Gastroesophageal sphincter (tissue), 4 donors: ENCODE results near the gene ZNF343. TPM values are rescaled to one million over a fixed set of nuclear protein-coding genes. Genes with fewer than 3 reads are reported as not detected.

ENCODE experiments used
- ATAC-seq: fragments of 150-250 bp; one replicate; pipeline ENCODE4 v1.9.1; 2016; ENCODE audit warnings: mild to moderate bottlenecking, moderate library complexity
- H3K27ac ChIP-seq, 4 donors: fragments of 200-600 bp; sonication (generic) in 3 of 4; 1 replicate in 3 of 4; 2 replicates in 1 of 4; pipeline ENCODE4 v1.5.1; 2016 to 2019
- H3K27me3 ChIP-seq: fragments of 200-600 bp; sonication (generic); one replicate; pipeline ENCODE4 v1.5.1; 2019
- H3K36me3 ChIP-seq, 2 donors: fragments of 200-600 bp; sonication (generic); one replicate each; pipeline ENCODE4 v1.5.1; 2019; ENCODE audit warnings: control low read depth in 1 of 2
- H3K4me1 ChIP-seq, 3 donors: fragments of 200-600 bp; sonication (generic); 1 replicate in 2 of 3; 2 replicates in 1 of 3; pipeline ENCODE4 v1.5.1; 2016 to 2019; ENCODE audit warnings: control low read depth in 2 of 3
- H3K4me3 ChIP-seq, 2 donors: fragments of 200-600 bp; sonication (generic); one replicate each; pipeline ENCODE4 v1.5.1; 2019; ENCODE audit warnings: mild to moderate bottlenecking in 1 of 2, moderate library complexity in 1 of 2
- H3K9me3 ChIP-seq, 3 donors: fragments of 200-600 bp; sonication (generic); one replicate each; pipeline ENCODE4 v1.5.1; 2017 to 2019; ENCODE audit warnings: control low read depth in 2 of 3
- EP300 ChIP-seq: sonication (generic); formaldehyde crosslinking; IDR thresholded peaks from one replicate; pipeline ENCODE4 v1.6.1; 2017; ENCODE audit warnings: antibody characterized with exemption, mild to moderate bottlenecking
- POLR2A ChIP-seq, 2 donors: fragments of 450-650 bp; IDR thresholded peaks; one replicate each; pipeline ENCODE4 v1.6.1; 2017; ENCODE audit warnings: antibody characterized with exemption in 2 of 2, mild to moderate bottlenecking in 2 of 2, moderate library complexity in 1 of 2
- POLR2AphosphoS5 ChIP-seq: sonication (generic); formaldehyde crosslinking; IDR thresholded peaks from one replicate; pipeline ENCODE4 v1.6.1; 2017; ENCODE audit warnings: antibody characterized with exemption
- WGBS, 2 donors: methylation state at CpG; one replicate each; pipeline ENCODE4 v1.1.5; 2018; ENCODE audit warnings: low coverage in 1 of 2; 5-methylcytosine and 5-hydroxymethylcytosine counted together
- total RNA-seq, 4 donors: library from RNA; depleted of rRNA; stranded (reverse); fragments of >200 nt; gene quantifications; one replicate each; pipeline ENCODE4 v1.1.0, GENCODE V29; 2016
- TF ChIP-seq, protein P1 (sequence below), 4 experiments: fragments of 200-600 bp in 2 of 4; fragments of 450-650 bp in 2 of 4; sonication (generic) in 1 of 4; IDR thresholded peaks; one replicate each; pipeline ENCODE4 v1.5.1; 2017 to 2019; ENCODE audit warnings: antibody characterized with exemption in 4 of 4, mild to moderate bottlenecking in 2 of 4, moderate library complexity in 2 of 4

The ZNF343 gene
- total RNA-seq, result 10 to 100 TPM; 10.3 to 16.8 (median 12.5) TPM

DNA sequence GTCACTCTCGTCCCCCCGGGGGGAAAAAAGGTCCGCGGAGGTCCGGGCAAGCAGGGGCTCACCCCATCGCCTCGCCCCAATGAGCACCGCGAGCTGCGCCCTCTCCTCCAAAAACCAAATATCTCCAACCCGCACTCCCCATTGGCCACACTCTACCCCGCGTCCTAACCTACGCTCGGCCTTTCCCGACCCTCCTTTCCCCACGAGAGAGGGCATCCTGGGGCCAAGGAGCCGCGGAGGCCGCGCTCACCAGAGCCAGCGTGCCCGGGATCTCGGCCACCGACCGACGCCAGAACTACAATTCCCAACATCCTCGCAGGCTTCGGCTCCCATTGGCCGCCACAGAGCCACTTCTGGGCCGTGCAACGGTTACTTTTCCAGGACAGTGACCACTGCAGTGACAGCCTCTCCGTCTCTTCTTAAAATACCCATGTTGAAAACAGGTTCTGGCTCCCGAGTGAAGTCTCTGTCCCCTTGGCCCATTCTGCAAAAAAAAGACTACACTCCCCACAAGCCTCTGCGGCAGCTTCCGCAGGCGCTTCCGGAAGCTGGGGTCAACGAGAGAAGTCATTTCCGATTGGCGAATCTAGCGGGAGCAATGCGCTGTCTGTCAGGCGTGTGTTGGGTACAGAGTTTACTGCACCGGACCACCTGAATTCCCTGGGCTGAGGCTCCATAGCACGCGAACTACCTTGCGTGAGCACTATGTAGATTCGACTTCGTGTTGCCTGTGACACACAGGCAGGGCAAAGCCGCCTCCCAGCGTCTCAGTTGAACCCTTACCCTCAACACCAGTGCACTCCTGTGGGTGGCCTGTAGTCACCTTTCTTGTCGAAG is at the start of gene ZNF343:
Gene ZNF343, minus strand, starts transcription at position 285 of the 837 bp plus-strand sequence. CDS start 15,020 bp downstream, outside the sequence.
- Histone ChIP-seq H3K27ac (peak within 1 kb of the TSS; percentile 31 to 89 (median 88)), H3K27me3 (no peaks in the 10 kb centered on the region), H3K9me3 (no peaks in the 10 kb centered on the region), H3K4me3 (peak within 1 kb of the TSS; percentile 65 to 70), H3K36me3 (no peaks in the 10 kb centered on the region), H3K4me1 (peaks cover 0 to 23% (median 10%) of the 10 kb centered on the region in 3 donors)
- WGBS, 2 donors, result 0 to 2% methylated on average over 10 to 23 of the region's 53 CpGs
- TF ChIP-seq POLR2A (IDR thresholded peaks at IDR 0.05) (peak; percentile 45 to 57), POLR2AphosphoS5 (peak; percentile 87), EP300 (no peak)
- TF ChIP-seq, protein P1, sequence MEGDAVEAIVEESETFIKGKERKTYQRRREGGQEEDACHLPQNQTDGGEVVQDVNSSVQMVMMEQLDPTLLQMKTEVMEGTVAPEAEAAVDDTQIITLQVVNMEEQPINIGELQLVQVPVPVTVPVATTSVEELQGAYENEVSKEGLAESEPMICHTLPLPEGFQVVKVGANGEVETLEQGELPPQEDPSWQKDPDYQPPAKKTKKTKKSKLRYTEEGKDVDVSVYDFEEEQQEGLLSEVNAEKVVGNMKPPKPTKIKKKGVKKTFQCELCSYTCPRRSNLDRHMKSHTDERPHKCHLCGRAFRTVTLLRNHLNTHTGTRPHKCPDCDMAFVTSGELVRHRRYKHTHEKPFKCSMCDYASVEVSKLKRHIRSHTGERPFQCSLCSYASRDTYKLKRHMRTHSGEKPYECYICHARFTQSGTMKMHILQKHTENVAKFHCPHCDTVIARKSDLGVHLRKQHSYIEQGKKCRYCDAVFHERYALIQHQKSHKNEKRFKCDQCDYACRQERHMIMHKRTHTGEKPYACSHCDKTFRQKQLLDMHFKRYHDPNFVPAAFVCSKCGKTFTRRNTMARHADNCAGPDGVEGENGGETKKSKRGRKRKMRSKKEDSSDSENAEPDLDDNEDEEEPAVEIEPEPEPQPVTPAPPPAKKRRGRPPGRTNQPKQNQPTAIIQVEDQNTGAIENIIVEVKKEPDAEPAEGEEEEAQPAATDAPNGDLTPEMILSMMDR (IDR thresholded peaks at IDR 0.05), result peak in 1 of 4 experiments; percentile 6
- peak; percentile 96 for ATAC-seq

DNA sequence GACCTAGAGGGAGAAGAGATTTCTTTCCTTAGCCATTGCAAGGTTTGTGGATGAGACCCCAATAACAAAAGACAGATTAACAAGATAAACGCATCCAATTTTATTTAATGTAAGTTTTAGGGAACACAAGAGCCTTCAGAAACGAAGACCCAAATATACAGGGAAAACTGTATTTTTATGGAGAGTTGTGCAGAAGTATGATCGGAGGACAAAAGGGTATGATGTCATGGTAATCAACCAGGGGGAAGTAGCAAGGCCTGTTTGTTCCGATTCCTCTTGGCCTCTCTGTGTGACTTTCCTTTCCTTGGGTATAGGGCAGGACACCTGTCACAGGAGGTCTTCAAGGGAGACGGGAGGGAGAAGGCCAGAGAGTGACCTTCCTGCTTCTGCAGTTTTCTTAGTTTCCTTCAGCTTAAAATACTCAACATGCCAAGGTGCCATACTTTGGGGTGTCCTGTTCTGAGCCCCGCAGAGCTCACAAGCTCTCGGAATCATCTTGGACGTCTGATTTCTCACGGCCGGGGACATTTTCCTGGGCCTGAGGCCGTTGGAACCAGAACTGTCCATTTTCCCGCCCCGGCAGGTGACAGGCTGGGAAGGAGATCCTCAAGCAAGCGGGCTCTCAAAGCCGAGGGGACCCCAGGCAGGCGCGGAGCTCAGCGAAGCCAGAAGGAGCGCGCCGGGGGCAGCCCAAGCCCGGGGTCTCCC is 49.3 kb upstream of the ZNF343 start:
- TF ChIP-seq, protein P1 (IDR thresholded peaks at IDR 0.05), result no peak
- TF ChIP-seq POLR2A (IDR thresholded peaks at IDR 0.05) (no peak), POLR2AphosphoS5 (no peak), EP300 (no peak)
- Histone ChIP-seq H3K27me3 (peaks cover 76% of the 10 kb centered on the region), H3K9me3 (no peaks in the 10 kb centered on the region), H3K4me3 (peak overlapping the region in 1 of 2 donors; percentile 40), H3K36me3 (no peaks in the 10 kb centered on the region), H3K27ac (no peak overlapping the region), H3K4me1 (peaks cover 0 to 10% (median 7%) of the 10 kb centered on the region in 3 donors)
- no peak for ATAC-seq
- 42 to 50% methylated on average over 3 to 6 of the region's 22 CpGs for WGBS, 2 donors

DNA sequence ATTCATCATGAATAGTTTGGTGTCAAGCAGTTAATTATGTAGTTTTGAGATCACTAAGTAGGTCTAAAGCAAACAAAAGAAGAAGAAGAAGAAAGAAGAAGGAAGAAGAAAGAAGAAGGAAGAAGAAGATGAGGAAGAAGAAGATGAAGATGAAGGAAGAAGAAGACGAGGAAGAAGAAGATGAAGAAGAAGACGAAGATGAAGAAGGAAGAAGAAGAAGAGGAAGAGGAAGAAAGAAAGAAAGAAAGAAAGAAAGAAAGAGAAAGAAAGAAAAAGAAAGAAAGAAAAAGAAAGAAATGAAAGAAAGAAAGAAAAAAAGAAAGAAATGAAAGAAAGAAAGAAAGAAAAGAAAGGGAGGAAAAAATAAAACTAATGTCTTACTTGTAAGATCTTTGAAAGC is 36.9 kb upstream of the ZNF343 start:
- 60 to 73% methylated on average over 2 of the region's 2 CpGs for WGBS, 2 donors
- no peak for ATAC-seq
- peaks cover 31% of the 10 kb centered on the region for H3K27me3 ChIP-seq
- H3K36me3 ChIP-seq, result no peaks in the 10 kb centered on the region
- H3K9me3 ChIP-seq, result no peaks in the 10 kb centered on the region
- H3K4me3 ChIP-seq, result no peak overlapping the region
- no peak overlapping the region for H3K27ac ChIP-seq
- TF ChIP-seq POLR2AphosphoS5, result no peak
- TF ChIP-seq, protein P1 (IDR thresholded peaks at IDR 0.05), result no peak
- no peak for TF ChIP-seq POLR2A (IDR thresholded peaks at IDR 0.05)
- TF ChIP-seq EP300, result no peak
- no peaks in the 10 kb centered on the region for H3K4me1 ChIP-seq

DNA sequence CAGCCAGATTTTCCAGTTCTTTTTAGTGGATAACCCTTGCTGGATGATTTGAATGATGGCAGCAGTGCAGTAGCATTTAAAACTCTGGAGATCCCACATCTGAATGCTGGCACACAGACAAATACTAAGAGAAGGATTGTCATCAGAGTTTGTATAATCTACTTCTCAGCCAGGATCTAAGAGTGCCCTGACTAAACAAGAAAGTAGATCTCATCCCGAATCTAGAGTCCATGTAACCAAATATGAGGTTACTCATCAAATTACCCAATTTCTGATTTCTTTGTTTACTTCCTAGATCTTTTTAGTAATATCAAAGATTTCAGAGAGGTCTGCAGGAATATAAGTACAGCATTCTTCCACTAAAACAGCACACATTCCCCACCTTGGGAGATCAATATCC is 35.5 kb upstream of the ZNF343 start:
- Histone ChIP-seq H3K4me3 (no peak overlapping the region), H3K27ac (no peak overlapping the region), H3K36me3 (no peaks in the 10 kb centered on the region), H3K4me1 (no peaks in the 10 kb centered on the region), H3K9me3 (no peaks in the 10 kb centered on the region), H3K27me3 (peaks cover 29% of the 10 kb centered on the region)
- ATAC-seq, result no peak
- WGBS, 2 donors, result 73 to 77% methylated on average over 1 of the region's 1 CpG
- TF ChIP-seq POLR2AphosphoS5, result no peak
- TF ChIP-seq, protein P1 (IDR thresholded peaks at IDR 0.05), result no peak
- no peak for TF ChIP-seq POLR2A (IDR thresholded peaks at IDR 0.05)
- TF ChIP-seq EP300, result no peak
